ENCODE measurements around the gene ABCA2. TPM values are rescaled to one million over a fixed set of nuclear protein-coding genes. Genes with fewer than 3 reads are reported as not detected.
A peak's percentile ranks its signal among the peaks of the same experiment; 100 is the strongest.

The ABCA2 gene
- total RNA-seq, 2 donors from 2014 or later: 120 to 131 TPM

DNA sequence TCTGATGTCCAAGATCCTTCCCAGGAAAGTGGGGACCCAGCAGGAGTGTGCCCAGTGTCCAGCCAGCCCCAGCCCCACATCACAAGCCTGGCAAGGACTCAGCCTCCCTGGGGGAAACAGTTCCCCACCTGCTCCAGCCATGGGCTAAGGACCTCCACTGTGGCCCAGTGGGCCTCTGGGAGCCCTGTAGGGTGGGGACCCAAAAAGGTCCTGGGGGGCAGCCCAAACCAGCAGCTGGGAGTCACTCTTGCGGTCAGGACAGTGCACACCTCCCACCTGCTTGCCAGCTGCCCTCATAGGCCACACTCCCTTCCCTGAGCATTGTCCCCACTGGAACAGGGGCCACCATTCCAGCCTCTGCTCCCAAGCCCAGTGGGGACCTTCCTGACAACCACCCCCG is 1.7 kb downstream of the ABCA2 start:
- H3K4me3 Mint-ChIP-seq: peak overlapping the region; percentile 90
- ATAC-seq (no peak), DNase-seq (no peak)
- H3K36me3 Mint-ChIP-seq (ENCODE audit: low read depth): no peaks in the 10 kb centered on the region
- no peaks in the 10 kb centered on the region for H3K27me3 Mint-ChIP-seq
- H3K27ac Mint-ChIP-seq: no peak overlapping the region
- H3K9me3 ChIP-seq (ENCODE audit: control insufficient read depth, low read length, poor library complexity, severe bottlenecking): no peaks in the 10 kb centered on the region
- H3K4me1 Mint-ChIP-seq: peaks cover 28% of the 10 kb centered on the region

DNA sequence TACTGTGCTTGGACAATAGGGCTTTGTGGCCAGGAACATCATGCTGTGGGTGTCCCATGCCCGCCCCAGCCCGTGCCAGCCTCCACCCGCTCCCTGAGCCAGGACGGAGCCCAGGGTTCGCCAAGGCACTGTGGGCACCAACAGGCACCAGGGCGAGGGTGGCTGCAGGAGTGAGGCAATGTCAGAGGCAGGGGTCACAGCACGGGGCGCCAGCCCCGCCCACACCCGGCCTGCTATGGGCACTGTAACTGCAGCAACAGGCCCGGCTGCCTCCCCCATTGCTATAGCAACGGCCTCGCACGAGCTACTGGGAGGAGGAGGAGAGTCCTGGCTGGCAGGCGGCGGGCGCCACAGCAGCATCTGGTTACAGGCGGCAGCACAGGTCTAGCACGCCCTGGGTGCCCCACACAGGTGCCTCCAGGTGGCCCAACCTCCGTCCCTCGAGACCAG is 2.5 kb downstream of the ABCA2 start:
- H3K27me3 Mint-ChIP-seq: no peaks in the 10 kb centered on the region
- H3K36me3 Mint-ChIP-seq (ENCODE audit: low read depth): no peaks in the 10 kb centered on the region
- H3K9me3 ChIP-seq (ENCODE audit: control insufficient read depth, low read length, poor library complexity, severe bottlenecking): no peaks in the 10 kb centered on the region
- DNase-seq: no peak
- peak; percentile 17 for ATAC-seq
- H3K27ac Mint-ChIP-seq: peak overlapping the region; percentile 16
- H3K4me3 Mint-ChIP-seq: no peak overlapping the region
- H3K4me1 Mint-ChIP-seq: peaks cover 23% of the 10 kb centered on the region

DNA sequence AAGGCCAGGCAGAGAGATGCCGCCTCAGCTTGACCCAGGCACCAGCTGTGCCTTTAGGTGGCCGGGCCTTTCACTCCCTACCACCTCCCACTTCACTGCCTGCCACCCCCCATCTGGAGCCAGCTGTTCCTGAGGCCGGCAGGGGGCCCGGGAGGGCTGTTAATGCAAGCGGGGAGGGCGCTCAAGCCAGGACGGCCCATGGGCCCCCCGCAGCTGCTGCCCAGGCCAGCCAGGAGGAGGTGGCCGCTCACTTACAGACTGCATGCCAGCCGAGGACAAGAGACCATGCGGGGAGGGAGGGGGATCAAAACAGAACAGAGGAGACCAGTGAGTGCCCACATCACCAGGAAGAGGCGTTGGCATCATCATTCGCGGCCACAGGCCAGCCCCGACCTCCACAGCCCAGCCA is 4.5 kb downstream of the ABCA2 start:
- peaks cover 14% of the 10 kb centered on the region for H3K4me1 Mint-ChIP-seq
- H3K27ac Mint-ChIP-seq: peak overlapping the region; percentile 45
- no peak overlapping the region for H3K4me3 Mint-ChIP-seq

DNA sequence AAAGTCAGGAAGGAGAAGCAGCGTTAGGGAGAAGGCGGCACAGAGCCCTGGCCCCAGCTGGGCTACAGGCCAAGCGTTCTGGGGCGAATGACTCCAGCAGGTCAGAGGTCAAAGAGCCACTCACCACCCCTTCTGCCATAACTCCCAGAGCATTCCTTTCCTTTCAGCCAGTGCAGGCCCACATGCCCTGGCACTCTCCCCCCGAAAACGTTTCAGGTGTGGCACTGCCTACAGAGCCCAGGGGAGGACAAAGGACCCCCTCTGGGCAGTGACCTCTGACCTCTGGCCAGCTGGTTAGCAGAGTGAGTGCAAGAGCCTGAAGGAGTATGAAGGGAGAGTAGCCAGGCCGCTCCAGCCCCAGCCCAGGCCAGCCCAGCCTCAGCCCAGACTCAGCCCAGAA is 4.9 kb downstream of the ABCA2 start:
- no peak for ATAC-seq
- DNase-seq: no peak
- Mint-ChIP-seq H3K4me3 (no peak overlapping the region), H3K4me1 (peaks cover 14% of the 10 kb centered on the region), H3K36me3 (ENCODE audit: low read depth) (no peaks in the 10 kb centered on the region), H3K27ac (peak overlapping the region; percentile 45), H3K27me3 (no peaks in the 10 kb centered on the region)
- no peaks in the 10 kb centered on the region for H3K9me3 ChIP-seq (ENCODE audit: control insufficient read depth, low read length, poor library complexity, severe bottlenecking)

More for the DNA sequence above, 4.5 kb downstream of the ABCA2 start:
- DNase-seq (no peak), ATAC-seq (no peak)
- no peaks in the 10 kb centered on the region for H3K9me3 ChIP-seq (ENCODE audit: control insufficient read depth, low read length, poor library complexity, severe bottlenecking)
- Mint-ChIP-seq H3K36me3 (ENCODE audit: low read depth) (no peaks in the 10 kb centered on the region), H3K27me3 (no peaks in the 10 kb centered on the region)

DNA sequence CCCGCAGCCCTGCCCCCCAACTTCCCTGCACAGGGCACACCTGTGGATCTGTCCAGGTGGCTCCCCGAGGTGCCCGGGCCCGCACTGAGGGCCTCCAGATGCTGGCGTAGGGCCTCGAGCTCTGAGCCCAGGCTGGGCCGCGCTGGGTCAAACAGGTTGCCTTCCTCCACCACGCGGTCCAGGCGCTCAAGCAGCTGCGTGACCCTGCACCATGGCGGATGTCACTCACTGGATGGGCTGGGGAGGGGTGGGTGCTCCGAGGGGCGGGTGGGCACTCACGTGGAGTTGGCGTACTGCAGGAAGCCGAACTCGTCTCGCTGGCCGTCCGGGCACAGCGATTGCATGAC is 5.4 kb downstream of the ABCA2 start:
- H3K9me3 ChIP-seq (ENCODE audit: control insufficient read depth, low read length, poor library complexity, severe bottlenecking): no peaks in the 10 kb centered on the region
- Mint-ChIP-seq H3K27ac (no peak overlapping the region), H3K4me1 (peaks cover 14% of the 10 kb centered on the region), H3K4me3 (no peak overlapping the region), H3K36me3 (ENCODE audit: low read depth) (no peaks in the 10 kb centered on the region), H3K27me3 (no peaks in the 10 kb centered on the region)
- ATAC-seq (no peak), DNase-seq (no peak)

DNA sequence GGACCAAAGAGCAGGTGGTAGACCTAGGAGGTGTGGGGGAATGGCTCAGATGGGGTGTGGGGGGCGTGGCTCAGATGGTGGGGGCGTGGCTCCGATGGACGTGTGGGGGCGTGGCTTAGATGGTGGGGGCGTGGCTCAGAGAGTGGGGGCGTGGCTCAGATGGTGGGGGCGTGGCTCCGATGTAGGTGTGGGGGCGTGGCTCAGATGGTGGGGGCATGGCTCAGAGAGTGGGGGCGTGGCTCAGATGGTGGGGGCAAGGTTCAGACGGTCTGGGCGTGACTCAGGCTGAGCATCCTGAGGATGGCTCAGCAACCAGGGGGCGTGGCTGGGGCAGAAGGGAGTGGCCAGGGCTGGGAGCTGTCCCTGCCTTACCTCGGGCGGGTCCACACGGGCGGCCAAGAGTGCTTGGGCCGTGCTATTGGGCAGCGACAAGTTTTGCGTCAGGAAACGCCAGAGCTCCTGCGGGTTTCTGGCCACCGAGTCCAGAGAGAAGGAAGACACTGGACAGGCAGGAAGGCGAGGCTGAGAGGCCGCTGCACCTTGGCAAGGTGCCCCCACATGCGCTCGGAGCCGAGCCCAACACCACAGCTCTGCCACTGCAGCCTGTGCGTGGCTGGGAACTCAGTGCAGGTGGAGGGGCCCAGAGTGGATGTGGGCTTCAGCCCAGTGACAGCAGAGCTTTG is 5.9 kb downstream of the ABCA2 start:
- no peaks in the 10 kb centered on the region for H3K9me3 ChIP-seq (ENCODE audit: control insufficient read depth, low read length, poor library complexity, severe bottlenecking)
- H3K27me3 Mint-ChIP-seq: no peaks in the 10 kb centered on the region
- H3K36me3 Mint-ChIP-seq (ENCODE audit: low read depth): no peaks in the 10 kb centered on the region
- peak overlapping the region; percentile 44 for H3K27ac Mint-ChIP-seq
- DNase-seq: peak; percentile 53 to 71 (median 62)
- peak; percentile 80 for ATAC-seq
- H3K4me1 Mint-ChIP-seq: peaks cover 11% of the 10 kb centered on the region
- H3K4me3 Mint-ChIP-seq: no peak overlapping the region

DNA sequence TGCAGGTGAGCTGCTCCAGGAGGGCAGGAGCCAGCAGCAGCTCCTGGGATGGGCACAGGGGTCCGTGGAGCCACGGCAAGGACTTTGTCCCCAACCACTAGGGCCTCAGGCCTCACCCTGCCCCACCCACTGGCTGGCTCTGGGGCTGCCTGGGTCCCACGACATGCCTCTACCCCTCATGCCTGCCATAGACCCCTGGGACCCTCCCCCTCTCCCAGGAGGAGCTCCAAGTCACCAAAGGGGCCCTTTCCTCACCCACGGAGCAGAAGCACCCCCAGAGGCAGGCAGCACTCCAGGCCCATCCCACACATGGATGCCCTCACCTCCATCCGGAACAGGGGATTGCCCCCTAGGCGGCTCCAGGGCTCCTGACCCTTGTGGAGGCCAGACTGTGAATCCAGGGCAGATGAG is 6.5 kb downstream of the ABCA2 start:
- ATAC-seq (no peak), DNase-seq (no peak)
- peaks cover 9% of the 10 kb centered on the region for H3K4me1 Mint-ChIP-seq
- H3K27ac Mint-ChIP-seq: peak overlapping the region; percentile 44
- H3K36me3 Mint-ChIP-seq (ENCODE audit: low read depth): peaks cover 4% of the 10 kb centered on the region
- no peaks in the 10 kb centered on the region for H3K27me3 Mint-ChIP-seq
- H3K4me3 Mint-ChIP-seq: no peak overlapping the region
- H3K9me3 ChIP-seq (ENCODE audit: control insufficient read depth, low read length, poor library complexity, severe bottlenecking): no peaks in the 10 kb centered on the region

DNA sequence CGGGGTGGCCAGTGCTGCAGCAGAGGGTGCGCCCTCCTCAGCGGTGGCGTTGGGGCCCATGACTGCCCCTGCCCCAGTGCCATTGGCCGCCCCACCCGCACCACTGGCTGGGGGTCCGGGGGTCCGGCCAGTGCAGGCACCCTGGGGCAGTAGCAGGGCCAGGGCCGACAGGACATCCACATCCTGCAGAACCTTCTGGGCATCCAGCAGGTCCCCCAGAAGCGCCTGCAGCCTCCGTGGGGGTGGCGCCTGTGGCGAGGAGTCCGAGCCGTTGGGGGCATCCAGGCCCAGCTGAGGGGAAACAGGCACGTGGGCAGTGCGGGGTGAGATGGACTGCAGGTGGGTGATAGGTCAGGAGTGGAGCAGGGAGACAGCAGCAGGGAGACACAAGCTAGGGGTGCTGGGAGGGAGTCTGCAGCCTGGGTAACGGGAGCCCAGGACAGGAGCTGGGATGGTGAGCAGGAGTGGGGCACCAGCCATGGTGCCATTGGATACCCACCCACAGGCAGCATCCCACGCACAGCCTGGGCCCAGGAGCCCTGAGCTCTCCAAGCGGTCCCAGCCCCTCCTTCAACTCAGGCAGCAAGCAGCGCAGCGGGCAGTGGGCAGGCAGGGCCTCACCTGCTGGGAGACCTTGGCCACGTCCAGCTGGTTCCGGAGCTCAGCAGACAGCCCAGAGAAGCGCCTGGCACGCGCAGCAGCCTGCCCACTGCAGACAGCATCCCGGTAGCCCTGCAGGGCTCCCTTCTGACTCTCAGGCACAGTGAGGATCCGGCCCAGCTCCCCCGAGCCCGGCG is 7.1 kb downstream of the ABCA2 start:
- H3K4me3 Mint-ChIP-seq: no peak overlapping the region
- no peak overlapping the region for H3K27ac Mint-ChIP-seq
- no peaks in the 10 kb centered on the region for H3K9me3 ChIP-seq (ENCODE audit: control insufficient read depth, low read length, poor library complexity, severe bottlenecking)
- no peak for DNase-seq
- no peaks in the 10 kb centered on the region for H3K27me3 Mint-ChIP-seq
- H3K4me1 Mint-ChIP-seq: peaks cover 6% of the 10 kb centered on the region
- H3K36me3 Mint-ChIP-seq (ENCODE audit: low read depth): peaks cover 4% of the 10 kb centered on the region
- ATAC-seq: no peak

DNA sequence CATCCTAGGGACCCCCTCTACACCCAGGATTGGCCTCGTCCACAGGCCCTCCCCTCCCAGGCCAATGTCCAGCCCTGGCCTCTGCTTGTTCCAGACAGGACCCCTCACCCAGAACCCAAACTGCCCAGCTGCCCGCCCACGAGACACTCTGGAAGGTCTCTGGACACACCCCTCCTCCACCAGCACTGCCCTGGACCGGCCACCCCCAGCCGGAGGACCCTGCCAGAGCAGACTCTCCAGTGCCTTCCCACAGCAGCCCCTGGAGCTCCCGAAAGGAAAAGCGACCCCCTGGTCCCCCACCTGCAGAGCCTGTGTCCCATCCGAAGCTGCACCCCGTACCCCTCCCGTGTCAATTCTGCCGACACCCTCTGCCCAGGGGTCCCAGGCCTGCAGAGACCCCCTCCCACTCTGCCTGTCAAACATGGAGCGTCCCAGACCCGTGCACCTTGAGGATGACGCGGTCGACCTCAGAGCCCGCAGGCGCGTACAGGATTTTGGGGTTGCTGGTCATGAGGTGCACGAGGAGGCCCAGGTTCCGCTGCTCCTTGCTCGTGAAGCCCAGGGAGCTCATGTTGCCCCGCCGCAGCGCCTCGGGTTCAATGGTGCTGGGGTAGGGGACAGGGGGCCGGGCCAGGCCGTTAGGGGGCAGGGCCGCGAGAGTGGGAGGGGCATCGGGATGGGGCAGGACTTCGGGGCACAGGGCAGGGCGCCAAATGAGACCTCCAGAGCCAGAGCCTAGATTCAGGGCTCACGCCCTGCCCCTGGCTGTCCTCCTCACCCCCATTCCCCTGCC is 8.0 kb downstream of the ABCA2 start:
- ATAC-seq: no peak
- H3K4me1 Mint-ChIP-seq: peaks cover 6% of the 10 kb centered on the region
- no peak overlapping the region for H3K27ac Mint-ChIP-seq
- no peak for DNase-seq
- H3K27me3 Mint-ChIP-seq: no peaks in the 10 kb centered on the region
- no peaks in the 10 kb centered on the region for H3K9me3 ChIP-seq (ENCODE audit: control insufficient read depth, low read length, poor library complexity, severe bottlenecking)
- peaks cover 4% of the 10 kb centered on the region for H3K36me3 Mint-ChIP-seq (ENCODE audit: low read depth)
- H3K4me3 Mint-ChIP-seq: no peak overlapping the region

DNA sequence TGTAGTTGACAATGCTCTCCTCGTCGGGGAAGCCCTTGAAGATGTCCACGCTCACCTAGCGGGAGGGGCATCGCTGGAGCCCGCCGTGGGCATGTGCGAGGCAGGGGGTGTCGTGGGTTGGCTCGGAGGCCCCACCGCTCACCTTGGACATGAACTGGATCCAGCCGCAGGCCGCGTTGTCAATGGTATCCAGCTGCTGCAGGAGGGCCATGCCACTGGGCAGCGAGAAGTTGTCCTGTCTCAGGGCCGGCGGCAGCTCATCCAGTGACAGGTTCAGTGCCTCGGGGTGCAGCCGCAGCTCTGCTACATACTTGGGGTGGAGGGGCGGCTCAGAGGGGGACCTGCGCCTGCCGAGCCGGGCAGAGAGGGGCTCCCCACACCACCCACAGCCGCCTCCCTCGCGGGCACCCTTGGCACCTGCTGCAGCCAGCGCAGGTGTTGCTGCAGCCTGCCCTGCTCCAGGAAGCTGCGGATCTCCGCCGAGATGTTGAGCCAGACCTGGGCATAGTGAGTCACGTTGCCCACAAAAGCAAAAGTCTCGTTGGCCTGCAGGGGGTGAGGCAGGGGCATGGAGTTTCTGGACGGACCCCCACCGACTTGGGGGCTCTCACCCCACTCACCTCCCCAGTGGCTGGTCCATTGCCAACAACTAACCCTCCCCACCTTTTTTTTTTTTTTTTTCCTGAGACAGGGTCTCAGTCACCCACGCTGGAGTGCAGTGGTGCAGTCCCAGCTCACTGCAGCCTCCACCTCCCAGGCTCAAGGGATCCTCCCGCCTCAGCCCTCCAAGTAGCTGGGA is 9.1 kb downstream of the ABCA2 start:
- H3K27ac Mint-ChIP-seq: no peak overlapping the region
- H3K27me3 Mint-ChIP-seq: no peaks in the 10 kb centered on the region
- peaks cover 4% of the 10 kb centered on the region for H3K36me3 Mint-ChIP-seq (ENCODE audit: low read depth)
- H3K4me3 Mint-ChIP-seq: no peak overlapping the region
- H3K4me1 Mint-ChIP-seq: peaks cover 6% of the 10 kb centered on the region
- H3K9me3 ChIP-seq (ENCODE audit: control insufficient read depth, low read length, poor library complexity, severe bottlenecking): no peaks in the 10 kb centered on the region
- no peak for DNase-seq
- ATAC-seq: no peak

DNA sequence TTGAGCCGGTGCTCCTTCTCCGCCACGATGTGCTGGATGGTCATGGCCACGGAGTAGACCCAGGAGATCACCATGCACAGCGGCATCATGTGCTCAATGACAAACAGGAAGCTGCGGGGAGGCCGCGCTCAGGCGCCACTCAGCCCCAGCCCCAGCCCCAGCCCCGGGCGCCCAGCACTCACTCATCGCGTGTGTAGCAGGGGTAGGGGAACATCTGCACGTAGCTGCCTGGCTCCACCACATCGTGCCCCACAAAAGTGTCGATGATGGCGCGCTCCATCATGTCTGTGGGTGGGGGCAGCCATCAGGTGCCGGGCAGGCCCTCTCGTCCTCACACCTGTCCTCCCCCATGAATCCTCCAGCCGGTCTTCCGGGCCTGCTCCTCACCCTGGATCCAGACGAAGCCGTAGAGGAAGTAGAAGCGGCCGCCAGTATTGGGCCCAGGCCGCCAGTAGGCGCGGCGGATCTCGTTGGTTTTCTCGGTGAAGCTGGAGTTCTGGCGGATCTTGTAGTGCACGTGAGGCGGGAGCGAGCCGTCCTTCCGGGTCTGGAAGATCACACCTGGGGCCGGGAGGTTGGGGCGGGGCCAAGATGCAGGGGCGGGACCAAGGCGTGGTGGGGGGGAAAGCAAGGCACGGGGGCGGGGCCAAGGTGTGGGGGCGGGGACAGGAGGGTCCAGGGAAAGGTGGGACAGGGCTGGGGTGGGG is 10.1 kb downstream of the ABCA2 start:
- Mint-ChIP-seq H3K27ac (no peak overlapping the region), H3K36me3 (ENCODE audit: low read depth) (peaks cover 4% of the 10 kb centered on the region), H3K4me3 (no peak overlapping the region), H3K27me3 (no peaks in the 10 kb centered on the region), H3K4me1 (peaks cover 6% of the 10 kb centered on the region)
- no peaks in the 10 kb centered on the region for H3K9me3 ChIP-seq (ENCODE audit: control insufficient read depth, low read length, poor library complexity, severe bottlenecking)
- ATAC-seq (no peak), DNase-seq (no peak)

DNA sequence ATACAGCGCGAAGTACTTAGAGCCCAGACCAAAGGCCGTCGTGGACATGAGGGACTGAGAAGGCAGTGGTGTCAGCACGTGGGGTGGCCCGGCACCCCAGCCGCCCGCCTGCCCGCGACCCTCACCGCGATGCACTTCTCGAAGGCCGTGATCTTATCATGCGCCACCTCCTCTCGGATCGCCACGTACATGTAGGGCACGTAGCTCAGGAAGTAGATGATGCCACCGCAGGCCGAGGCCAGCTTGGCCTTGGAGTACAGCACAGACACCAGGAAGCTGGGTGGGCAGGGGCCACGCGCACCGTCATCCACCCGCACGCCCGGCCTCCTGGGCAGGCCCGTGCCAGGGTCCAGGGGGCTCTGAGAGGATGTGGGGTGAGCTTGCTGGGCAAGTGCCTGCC is 11.0 kb downstream of the ABCA2 start:
- Mint-ChIP-seq H3K27ac (no peak overlapping the region), H3K36me3 (ENCODE audit: low read depth) (peaks cover 4% of the 10 kb centered on the region), H3K27me3 (no peaks in the 10 kb centered on the region), H3K4me1 (peaks cover 4% of the 10 kb centered on the region), H3K4me3 (no peak overlapping the region)
- DNase-seq (no peak), ATAC-seq (no peak)
- H3K9me3 ChIP-seq (ENCODE audit: control insufficient read depth, low read length, poor library complexity, severe bottlenecking): no peaks in the 10 kb centered on the region
